Spleen (tissue), 11 donors: ENCODE results near the gene FMN2. TPM values are rescaled to one million over a fixed set of nuclear protein-coding genes. Genes with fewer than 3 reads are reported as not detected.

Experiments used
- DNase-seq: peaks from one replicate; pipeline ENCODE4 v3.0.0-alpha.2; 2020
- H3K27ac ChIP-seq, 8 donors: fragments of 200-600 bp; sonication (generic) in 7 of 8; 1 replicate in 4 of 8; 2 replicates in 4 of 8; pipeline versions ENCODE4 v1.5.0 to v1.8.0; 2016 to 2021; ENCODE audit warnings: inconsistent platforms in 4 of 8, mild to moderate bottlenecking in 4 of 8, moderate library complexity in 1 of 8
- H3K27me3 ChIP-seq, 7 donors: fragments of 200-600 bp; sonication (generic) in 6 of 7; replicated peaks in 1 of 7; 1 replicate in 4 of 7; 2 replicates in 3 of 7; pipeline versions ENCODE4 v1.5.0 to v1.8.0; 2016 to 2021; ENCODE audit warnings: inconsistent platforms in 3 of 7, mild to moderate bottlenecking in 1 of 7
- H3K36me3 ChIP-seq, 6 donors: fragments of 200-600 bp; sonication (generic) in 5 of 6; 1 replicate in 4 of 6; 2 replicates in 2 of 6; pipeline versions ENCODE4 v1.5.0 to v1.8.0; 2016 to 2021; ENCODE audit warnings: inconsistent platforms in 2 of 6
- H3K4me1 ChIP-seq, 6 donors: fragments of 200-600 bp; sonication (generic) in 5 of 6; 1 replicate in 3 of 6; 2 replicates in 3 of 6; pipeline versions ENCODE4 v1.5.0 to v1.8.0; 2016 to 2021; ENCODE audit warnings: inconsistent platforms in 3 of 6
- H3K4me3 ChIP-seq, 8 donors: fragments of 200-600 bp; sonication (generic) in 7 of 8; 1 replicate in 4 of 8; 2 replicates in 4 of 8; pipeline versions ENCODE4 v1.5.0 to v1.8.0; 2016 to 2021; ENCODE audit warnings: inconsistent platforms in 4 of 8, mild to moderate bottlenecking in 4 of 8, moderate library complexity in 2 of 8
- H3K9me3 ChIP-seq, 8 donors: fragments of 200-600 bp; sonication (generic) in 7 of 8; 1 replicate in 4 of 8; 2 replicates in 4 of 8; pipeline versions ENCODE4 v1.5.0 to v1.8.0; 2016 to 2021; ENCODE audit warnings: inconsistent platforms in 4 of 8
- CTCF ChIP-seq, 11 experiments: fragments of 200-600 bp in 7 of 11; fragments of 450-650 bp in 4 of 11; sonication (generic) in 4 of 11; IDR thresholded peaks in 8 of 11; conservative IDR thresholded peaks in 3 of 11; 1 replicate in 7 of 11; 2 replicates in 4 of 11; pipeline versions ENCODE4 v1.4.0 to v1.8.0; 2016 to 2021; ENCODE audit warnings: antibody characterized with exemption in 11 of 11, inconsistent platforms in 4 of 11, mild to moderate bottlenecking in 1 of 11
- POLR2A ChIP-seq, 3 donors: fragments of 450-650 bp; IDR thresholded peaks; one replicate each; pipeline ENCODE4 v1.5.1; 2017; ENCODE audit warnings: antibody characterized with exemption in 3 of 3, mild to moderate bottlenecking in 1 of 3
- POLR2AphosphoS5 ChIP-seq, 3 donors: sonication (generic); formaldehyde crosslinking; IDR thresholded peaks; one replicate each; pipeline ENCODE4 v1.5.1; 2017; ENCODE audit warnings: antibody characterized with exemption in 3 of 3
- WGBS, 5 donors: extraction: QIAGEN DNeasy Blood & Tissue Kit in 3 of 5; methylation state at CpG; one replicate each; pipeline versions ENCODE4 v1.1.5 to v1.1.7; 2013 to 2018; 5-methylcytosine and 5-hydroxymethylcytosine counted together
- intact Hi-C: fragments of 100-400 bp; cut with DNase I; formaldehyde crosslinking; loops from one replicate; pipeline ENCODE4 v1.15.0; 2023; ENCODE audit warnings: low total_unique reads
- polyA plus RNA-seq, 3 donors: library from polyadenylated mRNA; stranded (reverse); fragments of 200-250 nt; gene quantifications; one replicate each; pipeline ENCODE4 v1.2.1, GENCODE V29; 2013
- total RNA-seq, 7 donors: library from RNA; depleted of rRNA in 3 of 7; stranded (reverse); fragments of >200 nt in 3 of 7; fragmentation: NEBNext Ultra II Directional in 4 of 7; extraction: Animal tissue kit (Norgen Biotek cat#: 25700) in 4 of 7; gene quantifications; one replicate each; pipeline versions ENCODE4 v1.1.0 to v1.2.1, GENCODE V29; 2016 to 2021
- donor health status: healthy with polysubstance abuse.
- donor health status: DM: no; HTN: no; CAD: no; lungs with moderate emphysema.
- donor health status: DM: no; HTN: no; CAD: no.
- donor health status: Bipolar disorder and iron deficiency.
- donor health status: healthy.
- donor health status: DM: no; HTN: no; CAD: no.
- donor health status: DM: yes; HTN: yes; CAD: no.

The FMN2 gene
- total and polyA plus RNA-seq, 10 donors = 0.04 to 0.24 (median 0.12) TPM; not detected in 6

GRCh38 chr1:240234485-240235210, 143.0 kb downstream of the FMN2 start:
- WGBS, 5 donors = 57 to 65% (median 62%) methylated on average over 2 of the region's 2 CpGs
- no peaks in the 10 kb centered on the region for H3K27me3 ChIP-seq
- H3K4me1 ChIP-seq = no peaks in the 10 kb centered on the region
- H3K27ac ChIP-seq = no peak overlapping the region
- no peaks in the 10 kb centered on the region for H3K9me3 ChIP-seq
- no peaks in the 10 kb centered on the region for H3K36me3 ChIP-seq
- intact Hi-C loops = no loop called here
- DNase-seq = no peak
- H3K4me3 ChIP-seq = no peak overlapping the region
- TF ChIP-seq POLR2A (IDR thresholded peaks at IDR 0.05) = no peak
- no peak for TF ChIP-seq CTCF (IDR thresholded peaks at IDR 0.05 in 8 of 11, conservative IDR thresholded peaks at IDR 0.05 in 3 of 11)
- TF ChIP-seq POLR2AphosphoS5 (IDR thresholded peaks at IDR 0.05) = no peak

- no peaks in the 10 kb centered on the region for H3K36me3 ChIP-seq
- TF ChIP-seq POLR2AphosphoS5 (IDR thresholded peaks at IDR 0.05) (no peak), CTCF (IDR thresholded peaks at IDR 0.05 in 8 of 11, conservative IDR thresholded peaks at IDR 0.05 in 3 of 11) (no peak), POLR2A (IDR thresholded peaks at IDR 0.05) (no peak)
- no peaks in the 10 kb centered on the region for H3K4me1 ChIP-seq
- no peaks in the 10 kb centered on the region for H3K27me3 ChIP-seq
- H3K4me3 ChIP-seq = no peak overlapping the region
- 67 to 86% (median 82%) methylated on average over 4 of the region's 4 CpGs for WGBS, 5 donors
- H3K9me3 ChIP-seq = no peaks in the 10 kb centered on the region
- intact Hi-C loops = no loop called here
- H3K27ac ChIP-seq = no peak overlapping the region
- DNase-seq = no peak
Observed at GRCh38 chr1:240235521-240236288, 144.0 kb downstream of the FMN2 start.

- Histone ChIP-seq H3K4me3 (no peak overlapping the region), H3K9me3 (no peaks in the 10 kb centered on the region), H3K4me1 (no peaks in the 10 kb centered on the region), H3K36me3 (no peaks in the 10 kb centered on the region), H3K27me3 (no peaks in the 10 kb centered on the region), H3K27ac (no peak overlapping the region)
- TF ChIP-seq POLR2AphosphoS5 (IDR thresholded peaks at IDR 0.05) = no peak
- TF ChIP-seq CTCF (IDR thresholded peaks at IDR 0.05 in 8 of 11, conservative IDR thresholded peaks at IDR 0.05 in 3 of 11) = no peak
- TF ChIP-seq POLR2A (IDR thresholded peaks at IDR 0.05) = no peak
- intact Hi-C loops = no loop called here
- 53 to 82% (median 63%) methylated on average over 4 of the region's 4 CpGs for WGBS, 5 donors
- no peak for DNase-seq
Observed at GRCh38 chr1:240237305-240237721, 145.6 kb downstream of the FMN2 start.

GRCh38 chr1:240239309-240239708, 147.6 kb downstream of the FMN2 start:
- H3K9me3 ChIP-seq = no peaks in the 10 kb centered on the region
- intact Hi-C loops = no loop called here
- H3K4me1 ChIP-seq = no peaks in the 10 kb centered on the region
- H3K4me3 ChIP-seq = no peak overlapping the region
- no peak for DNase-seq
- TF ChIP-seq POLR2A (IDR thresholded peaks at IDR 0.05) (no peak), CTCF (IDR thresholded peaks at IDR 0.05 in 8 of 11, conservative IDR thresholded peaks at IDR 0.05 in 3 of 11) (no peak), POLR2AphosphoS5 (IDR thresholded peaks at IDR 0.05) (no peak)
- H3K27ac ChIP-seq = no peak overlapping the region
- H3K36me3 ChIP-seq = no peaks in the 10 kb centered on the region
- no peaks in the 10 kb centered on the region for H3K27me3 ChIP-seq
